OCI-LY3 (cell line): ENCODE measurements around the gene CACNB4.

Experiments used
- CTCF ChIP-seq: fragments of 200-600, 300-600 bp; sonication (generic); IDR thresholded peaks from 2 replicates; pipeline ENCODE4 v1.5.1; 2014; ENCODE audit warnings: antibody characterized with exemption, low read length, low read depth
- EZH2phosphoT487 ChIP-seq: fragments of 200-600 bp; shearing (Covaris generic); IDR thresholded peaks from 2 replicates; pipeline ENCODE4 v1.6.1; 2018; ENCODE audit warnings: antibody characterized with exemption, mixed run types, low read depth

- TF ChIP-seq CTCF (no peak), EZH2phosphoT487 (no peak)
Measured at GRCh38 chr2:152050915-152051314, 47.9 kb downstream of the CACNB4 start.
